GM23338 (cell line): ENCODE data around the gene CCN6. TPM values are rescaled to one million over a fixed set of nuclear protein-coding genes. Genes with fewer than 3 reads are reported as not detected.

ENCODE experiments used
- ATAC-seq: fragments of 200-7000 bp; cut with Tn5 transposase; 3 replicates; pipeline ENCODE4 v1.9.1; 2020
- DNase-seq: peaks from one replicate; pipeline ENCODE4 v3.0.0-alpha.2; 2015; ENCODE audit warnings: low spot score
- H2AFZ ChIP-seq: fragments of 200-600 bp; sonication (generic); 2 replicates; pipeline ENCODE4 v1.8.0; 2016; ENCODE audit warnings: antibody characterized with exemption, mild to moderate bottlenecking, moderate library complexity
- H3F3A ChIP-seq: fragments of 200-600 bp; sonication (generic); replicated peaks from 2 replicates; pipeline ENCODE4 v1.8.0; 2017; ENCODE audit warnings: antibody characterized with exemption, mixed run types, low read depth
- H3K27ac ChIP-seq: fragments of 200-600 bp; sonication (generic); 2 replicates; pipeline ENCODE4 v1.6.1; 2016; ENCODE audit warnings: low read depth
- H3K27me3 ChIP-seq: fragments of 200-600 bp; sonication (generic); 2 replicates; pipeline ENCODE4 v1.8.0; 2016; ENCODE audit warnings: mild to moderate bottlenecking, mixed run types, moderate library complexity; ENCODE audit not compliant: insufficient read depth
- H3K36me3 ChIP-seq: fragments of 200-600 bp; sonication (generic); 2 replicates; pipeline ENCODE4 v1.8.0; 2016; ENCODE audit warnings: mild to moderate bottlenecking; ENCODE audit not compliant: insufficient read depth
- H3K4me1 ChIP-seq: fragments of 200-600 bp; sonication (generic); 2 replicates; pipeline ENCODE4 v1.8.0; 2016; ENCODE audit warnings: mild to moderate bottlenecking, moderate library complexity; ENCODE audit not compliant: insufficient read depth
- H3K4me2 ChIP-seq: fragments of 200-600 bp; sonication (generic); 2 replicates; pipeline ENCODE4 v1.7.1; 2017; ENCODE audit warnings: mixed run types
- H3K4me3 ChIP-seq: fragments of 200-600 bp; sonication (generic); 2 replicates; pipeline ENCODE4 v1.6.1; 2016; ENCODE audit warnings: mixed run types
- H3K79me2 ChIP-seq: fragments of 200-600 bp; sonication (generic); replicated peaks from 2 replicates; pipeline ENCODE4 v1.8.0; 2017; ENCODE audit warnings: mild to moderate bottlenecking; ENCODE audit not compliant: insufficient read depth
- H3K9me2 ChIP-seq: fragments of 200-600 bp; sonication (generic); 2 replicates; pipeline ENCODE4 v1.8.0; 2017; ENCODE audit not compliant: insufficient read depth
- H4K20me1 ChIP-seq: fragments of 200-600 bp; sonication (generic); replicated peaks from 2 replicates; pipeline ENCODE4 v1.8.0; 2017; ENCODE audit warnings: mild to moderate bottlenecking; ENCODE audit not compliant: insufficient read depth
- H3K27ac Mint-ChIP-seq: 2 replicates; pipeline ENCODE4 v1.8.0; 2020; ENCODE audit warnings: inconsistent platforms, mild to moderate bottlenecking, moderate library complexity, mixed read lengths
- H3K27me3 Mint-ChIP-seq: 3 replicates; pipeline ENCODE4 v1.8.0; 2022; ENCODE audit warnings: low read depth, mild to moderate bottlenecking, moderate library complexity, mixed read lengths, inconsistent platforms; ENCODE audit not compliant: insufficient read depth, poor library complexity
- H3K36me3 Mint-ChIP-seq: 3 replicates; pipeline ENCODE4 v1.8.0; 2021; ENCODE audit warnings: low read depth, mild to moderate bottlenecking, inconsistent platforms, moderate library complexity, mixed read lengths
- H3K4me1 Mint-ChIP-seq: 3 replicates; pipeline ENCODE4 v1.8.0; 2020; ENCODE audit warnings: mild to moderate bottlenecking, inconsistent platforms, mixed read lengths
- H3K4me3 Mint-ChIP-seq: 3 replicates; pipeline ENCODE4 v1.8.0; 2021; ENCODE audit warnings: moderate library complexity, mild to moderate bottlenecking, inconsistent platforms, mixed read lengths
- H3K9me3 Mint-ChIP-seq: 3 replicates; pipeline ENCODE4 v1.8.0; 2020; ENCODE audit warnings: moderate library complexity, mild to moderate bottlenecking, inconsistent platforms, mixed read lengths
- EZH2phosphoT487 ChIP-seq: fragments of 200-600 bp; sonication (generic); IDR thresholded peaks from one replicate; pipeline ENCODE4 v1.8.1; 2018; ENCODE audit warnings: antibody characterized with exemption; ENCODE audit not compliant: unreplicated experiment
- NANOG ChIP-seq: IDR thresholded peaks from 2 replicates; pipeline ENCODE4 v1.6.1; 2016; ENCODE audit warnings: antibody characterized with exemption, borderline replicate concordance
- POLR2AphosphoS5 ChIP-seq: IDR thresholded peaks from 2 replicates; pipeline ENCODE4 v1.6.1; 2016; ENCODE audit warnings: antibody characterized with exemption, low read depth
- ZNF331 ChIP-seq: fragments of 250-450 bp; sonication (Bioruptor Pico); IDR thresholded peaks from 2 replicates; pipeline ENCODE4 v1.5.0; 2020; ENCODE audit warnings: low read depth, mild to moderate bottlenecking, moderate library complexity
- polyA plus RNA-seq: library from polyadenylated mRNA; unstranded; fragments of >200 nt; fragmentation: Nextera tagmentation; extraction: Ambion mirVana; gene quantifications from 2 replicates; pipeline ENCODE4 v1.2.1, GENCODE V29; 2016
- total RNA-seq: library from RNA; depleted of rRNA; stranded (reverse); fragments of >200 nt; shearing (Covaris generic); gene quantifications from 2 replicates; pipeline ENCODE4 v1.2.3, GENCODE V29; 2014
- TF ChIP-seq, protein P1 (sequence below): IDR thresholded peaks from one replicate; pipeline ENCODE4 v1.6.1; 2018; ENCODE audit warnings: antibody characterized with exemption; ENCODE audit not compliant: unreplicated experiment
- TF ChIP-seq, protein P2 (sequence below), 2 experiments: fragments of 200-600 bp in 1 of 2; sonication (generic) in 1 of 2; conservative IDR thresholded peaks; 2 replicates each; pipeline versions ENCODE4 v1.5.1 to v1.6.1; 2016 to 2017; ENCODE audit warnings: antibody characterized with exemption in 2 of 2, low read depth in 2 of 2, mild to moderate bottlenecking in 2 of 2, moderate library complexity in 1 of 2
- TF ChIP-seq, protein P3 (sequence below): fragments of 250-450 bp; sonication (Bioruptor Pico); IDR thresholded peaks from 2 replicates; pipeline ENCODE4 v1.5.0; 2020; ENCODE audit warnings: mild to moderate bottlenecking, moderate library complexity

The CCN6 gene
- total and polyA plus RNA-seq, 2 experiments from 2014 or later, result 0.65 TPM; not detected in 1

DNA sequence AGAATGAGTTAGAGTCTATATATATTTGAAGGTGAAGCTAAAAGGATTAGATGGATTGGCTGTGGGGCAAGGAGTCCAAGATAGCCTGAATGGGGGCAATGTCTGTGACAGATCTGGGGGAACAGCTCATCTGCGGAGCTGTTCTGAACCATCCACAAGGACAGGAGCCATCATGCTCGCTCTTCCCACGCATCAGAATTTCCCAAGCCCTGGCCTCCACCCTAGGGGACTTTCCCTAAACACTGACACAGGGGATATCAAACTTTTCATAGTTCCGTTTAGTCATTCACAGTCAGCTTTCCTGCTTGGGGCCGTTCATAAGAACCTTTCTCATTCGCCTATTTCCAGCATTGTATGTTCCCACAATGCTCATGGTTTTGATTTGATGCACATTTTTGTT, 37.6 kb upstream of the CCN6 start:
- Histone ChIP-seq H3K4me1 (no peaks in the 10 kb centered on the region), H3K36me3 (no peaks in the 10 kb centered on the region), H3F3A (no peaks in the 10 kb centered on the region), H3K27me3 (no peaks in the 10 kb centered on the region), H3K4me3 (no peak overlapping the region), H3K9me2 (no peaks in the 10 kb centered on the region), H4K20me1 (no peaks in the 10 kb centered on the region), H2AFZ (no peak overlapping the region; the same call in 1 of the 2 replicates), H3K79me2 (no peaks in the 10 kb centered on the region), H3K27ac (no peak overlapping the region), H3K4me2 (no peak overlapping the region)
- H3K4me1 Mint-ChIP-seq, result 0 out of 3 replicates have a peak, but pooled peaks cover 2% of the 10 kb centered on the region
- H3K9me3 Mint-ChIP-seq, result no peaks in the 10 kb centered on the region
- TF ChIP-seq NANOG (no peak), ZNF331 (no peak), EZH2phosphoT487 (no peak), POLR2AphosphoS5 (no peak)
- TF ChIP-seq, protein P1, sequence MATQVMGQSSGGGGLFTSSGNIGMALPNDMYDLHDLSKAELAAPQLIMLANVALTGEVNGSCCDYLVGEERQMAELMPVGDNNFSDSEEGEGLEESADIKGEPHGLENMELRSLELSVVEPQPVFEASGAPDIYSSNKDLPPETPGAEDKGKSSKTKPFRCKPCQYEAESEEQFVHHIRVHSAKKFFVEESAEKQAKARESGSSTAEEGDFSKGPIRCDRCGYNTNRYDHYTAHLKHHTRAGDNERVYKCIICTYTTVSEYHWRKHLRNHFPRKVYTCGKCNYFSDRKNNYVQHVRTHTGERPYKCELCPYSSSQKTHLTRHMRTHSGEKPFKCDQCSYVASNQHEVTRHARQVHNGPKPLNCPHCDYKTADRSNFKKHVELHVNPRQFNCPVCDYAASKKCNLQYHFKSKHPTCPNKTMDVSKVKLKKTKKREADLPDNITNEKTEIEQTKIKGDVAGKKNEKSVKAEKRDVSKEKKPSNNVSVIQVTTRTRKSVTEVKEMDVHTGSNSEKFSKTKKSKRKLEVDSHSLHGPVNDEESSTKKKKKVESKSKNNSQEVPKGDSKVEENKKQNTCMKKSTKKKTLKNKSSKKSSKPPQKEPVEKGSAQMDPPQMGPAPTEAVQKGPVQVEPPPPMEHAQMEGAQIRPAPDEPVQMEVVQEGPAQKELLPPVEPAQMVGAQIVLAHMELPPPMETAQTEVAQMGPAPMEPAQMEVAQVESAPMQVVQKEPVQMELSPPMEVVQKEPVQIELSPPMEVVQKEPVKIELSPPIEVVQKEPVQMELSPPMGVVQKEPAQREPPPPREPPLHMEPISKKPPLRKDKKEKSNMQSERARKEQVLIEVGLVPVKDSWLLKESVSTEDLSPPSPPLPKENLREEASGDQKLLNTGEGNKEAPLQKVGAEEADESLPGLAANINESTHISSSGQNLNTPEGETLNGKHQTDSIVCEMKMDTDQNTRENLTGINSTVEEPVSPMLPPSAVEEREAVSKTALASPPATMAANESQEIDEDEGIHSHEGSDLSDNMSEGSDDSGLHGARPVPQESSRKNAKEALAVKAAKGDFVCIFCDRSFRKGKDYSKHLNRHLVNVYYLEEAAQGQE, result no peak
- no peaks in the 10 kb centered on the region for H3K27me3 Mint-ChIP-seq
- no peak overlapping the region for H3K27ac Mint-ChIP-seq
- H3K4me3 Mint-ChIP-seq, result no peak overlapping the region
- ATAC-seq (no peak), DNase-seq (no peak)
- no peaks in the 10 kb centered on the region for H3K36me3 Mint-ChIP-seq

DNA sequence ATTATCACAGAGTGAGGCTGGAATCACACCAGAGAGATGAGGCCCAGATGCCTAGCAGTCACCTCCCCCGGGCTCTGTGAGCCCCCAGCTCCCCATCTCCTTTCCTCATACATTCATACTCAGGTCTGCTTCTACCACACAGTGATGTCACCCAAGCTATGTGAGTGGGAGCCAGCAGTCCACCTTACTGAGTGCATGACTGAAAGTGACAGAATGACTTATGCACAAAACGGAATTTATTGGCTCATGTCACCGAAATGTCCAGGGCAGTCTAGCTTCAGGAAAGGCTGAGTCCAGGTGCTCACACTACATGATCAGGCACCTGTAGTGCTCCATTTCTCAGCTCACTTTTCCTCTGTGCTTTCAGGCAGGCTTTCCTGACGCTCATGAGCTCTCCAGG, 36.7 kb upstream of the CCN6 start:
- H2AFZ ChIP-seq, result no peak overlapping the region
- Mint-ChIP-seq H3K27me3 (no peaks in the 10 kb centered on the region), H3K4me3 (no peak overlapping the region), H3K36me3 (no peaks in the 10 kb centered on the region), H3K27ac (no peak overlapping the region), H3K9me3 (no peaks in the 10 kb centered on the region), H3K4me1 (0 out of 3 replicates have a peak, but pooled peaks cover 2% of the 10 kb centered on the region)
- H3F3A ChIP-seq, result no peaks in the 10 kb centered on the region
- H3K27ac ChIP-seq, result no peak overlapping the region
- TF ChIP-seq NANOG, result no peak
- TF ChIP-seq, protein P2, sequence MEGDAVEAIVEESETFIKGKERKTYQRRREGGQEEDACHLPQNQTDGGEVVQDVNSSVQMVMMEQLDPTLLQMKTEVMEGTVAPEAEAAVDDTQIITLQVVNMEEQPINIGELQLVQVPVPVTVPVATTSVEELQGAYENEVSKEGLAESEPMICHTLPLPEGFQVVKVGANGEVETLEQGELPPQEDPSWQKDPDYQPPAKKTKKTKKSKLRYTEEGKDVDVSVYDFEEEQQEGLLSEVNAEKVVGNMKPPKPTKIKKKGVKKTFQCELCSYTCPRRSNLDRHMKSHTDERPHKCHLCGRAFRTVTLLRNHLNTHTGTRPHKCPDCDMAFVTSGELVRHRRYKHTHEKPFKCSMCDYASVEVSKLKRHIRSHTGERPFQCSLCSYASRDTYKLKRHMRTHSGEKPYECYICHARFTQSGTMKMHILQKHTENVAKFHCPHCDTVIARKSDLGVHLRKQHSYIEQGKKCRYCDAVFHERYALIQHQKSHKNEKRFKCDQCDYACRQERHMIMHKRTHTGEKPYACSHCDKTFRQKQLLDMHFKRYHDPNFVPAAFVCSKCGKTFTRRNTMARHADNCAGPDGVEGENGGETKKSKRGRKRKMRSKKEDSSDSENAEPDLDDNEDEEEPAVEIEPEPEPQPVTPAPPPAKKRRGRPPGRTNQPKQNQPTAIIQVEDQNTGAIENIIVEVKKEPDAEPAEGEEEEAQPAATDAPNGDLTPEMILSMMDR (conservative IDR thresholded peaks at IDR 0.05; ENCODE audit: low read depth in 2 of 2), result no peak
- TF ChIP-seq, protein P3, sequence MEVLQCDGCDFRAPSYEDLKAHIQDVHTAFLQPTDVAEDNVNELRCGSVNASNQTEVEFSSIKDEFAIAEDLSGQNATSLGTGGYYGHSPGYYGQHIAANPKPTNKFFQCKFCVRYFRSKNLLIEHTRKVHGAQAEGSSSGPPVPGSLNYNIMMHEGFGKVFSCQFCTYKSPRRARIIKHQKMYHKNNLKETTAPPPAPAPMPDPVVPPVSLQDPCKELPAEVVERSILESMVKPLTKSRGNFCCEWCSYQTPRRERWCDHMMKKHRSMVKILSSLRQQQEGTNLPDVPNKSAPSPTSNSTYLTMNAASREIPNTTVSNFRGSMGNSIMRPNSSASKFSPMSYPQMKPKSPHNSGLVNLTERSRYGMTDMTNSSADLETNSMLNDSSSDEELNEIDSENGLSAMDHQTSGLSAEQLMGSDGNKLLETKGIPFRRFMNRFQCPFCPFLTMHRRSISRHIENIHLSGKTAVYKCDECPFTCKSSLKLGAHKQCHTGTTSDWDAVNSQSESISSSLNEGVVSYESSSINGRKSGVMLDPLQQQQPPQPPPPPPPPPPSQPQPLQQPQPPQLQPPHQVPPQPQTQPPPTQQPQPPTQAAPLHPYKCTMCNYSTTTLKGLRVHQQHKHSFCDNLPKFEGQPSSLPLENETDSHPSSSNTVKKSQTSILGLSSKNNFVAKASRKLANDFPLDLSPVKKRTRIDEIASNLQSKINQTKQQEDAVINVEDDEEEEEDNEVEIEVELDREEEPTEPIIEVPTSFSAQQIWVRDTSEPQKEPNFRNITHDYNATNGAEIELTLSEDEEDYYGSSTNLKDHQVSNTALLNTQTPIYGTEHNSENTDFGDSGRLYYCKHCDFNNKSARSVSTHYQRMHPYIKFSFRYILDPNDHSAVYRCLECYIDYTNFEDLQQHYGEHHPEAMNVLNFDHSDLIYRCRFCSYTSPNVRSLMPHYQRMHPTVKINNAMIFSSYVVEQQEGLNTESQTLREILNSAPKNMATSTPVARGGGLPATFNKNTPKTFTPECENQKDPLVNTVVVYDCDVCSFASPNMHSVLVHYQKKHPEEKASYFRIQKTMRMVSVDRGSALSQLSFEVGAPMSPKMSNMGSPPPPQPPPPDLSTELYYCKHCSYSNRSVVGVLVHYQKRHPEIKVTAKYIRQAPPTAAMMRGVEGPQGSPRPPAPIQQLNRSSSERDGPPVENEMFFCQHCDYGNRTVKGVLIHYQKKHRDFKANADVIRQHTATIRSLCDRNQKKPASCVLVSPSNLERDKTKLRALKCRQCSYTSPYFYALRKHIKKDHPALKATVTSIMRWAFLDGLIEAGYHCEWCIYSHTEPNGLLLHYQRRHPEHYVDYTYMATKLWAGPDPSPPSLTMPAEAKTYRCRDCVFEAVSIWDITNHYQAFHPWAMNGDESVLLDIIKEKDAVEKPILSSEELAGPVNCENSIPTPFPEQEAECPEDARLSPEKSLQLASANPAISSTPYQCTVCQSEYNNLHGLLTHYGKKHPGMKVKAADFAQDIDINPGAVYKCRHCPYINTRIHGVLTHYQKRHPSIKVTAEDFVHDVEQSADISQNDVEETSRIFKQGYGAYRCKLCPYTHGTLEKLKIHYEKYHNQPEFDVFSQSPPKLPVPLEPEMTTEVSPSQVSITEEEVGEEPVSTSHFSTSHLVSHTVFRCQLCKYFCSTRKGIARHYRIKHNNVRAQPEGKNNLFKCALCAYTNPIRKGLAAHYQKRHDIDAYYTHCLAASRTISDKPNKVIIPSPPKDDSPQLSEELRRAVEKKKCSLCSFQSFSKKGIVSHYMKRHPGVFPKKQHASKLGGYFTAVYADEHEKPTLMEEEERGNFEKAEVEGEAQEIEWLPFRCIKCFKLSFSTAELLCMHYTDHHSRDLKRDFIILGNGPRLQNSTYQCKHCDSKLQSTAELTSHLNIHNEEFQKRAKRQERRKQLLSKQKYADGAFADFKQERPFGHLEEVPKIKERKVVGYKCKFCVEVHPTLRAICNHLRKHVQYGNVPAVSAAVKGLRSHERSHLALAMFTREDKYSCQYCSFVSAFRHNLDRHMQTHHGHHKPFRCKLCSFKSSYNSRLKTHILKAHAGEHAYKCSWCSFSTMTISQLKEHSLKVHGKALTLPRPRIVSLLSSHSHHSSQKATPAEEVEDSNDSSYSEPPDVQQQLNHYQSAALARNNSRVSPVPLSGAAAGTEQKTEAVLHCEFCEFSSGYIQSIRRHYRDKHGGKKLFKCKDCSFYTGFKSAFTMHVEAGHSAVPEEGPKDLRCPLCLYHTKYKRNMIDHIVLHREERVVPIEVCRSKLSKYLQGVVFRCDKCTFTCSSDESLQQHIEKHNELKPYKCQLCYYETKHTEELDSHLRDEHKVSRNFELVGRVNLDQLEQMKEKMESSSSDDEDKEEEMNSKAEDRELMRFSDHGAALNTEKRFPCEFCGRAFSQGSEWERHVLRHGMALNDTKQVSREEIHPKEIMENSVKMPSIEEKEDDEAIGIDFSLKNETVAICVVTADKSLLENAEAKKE (CRISPR knock-in tag), result no peak
- no peaks in the 10 kb centered on the region for H3K36me3 ChIP-seq
- no peaks in the 10 kb centered on the region for H3K27me3 ChIP-seq
- H3K4me2 ChIP-seq, result no peak overlapping the region
- no peaks in the 10 kb centered on the region for H4K20me1 ChIP-seq
- no peak for ATAC-seq
- H3K4me1 ChIP-seq, result no peaks in the 10 kb centered on the region
- no peak for DNase-seq
- H3K79me2 ChIP-seq, result no peaks in the 10 kb centered on the region
- no peaks in the 10 kb centered on the region for H3K9me2 ChIP-seq
- H3K4me3 ChIP-seq, result no peak overlapping the region
